Vagina (tissue), 2 donors: ENCODE results near the gene PLXNA1. TPM values are rescaled to one million over a fixed set of nuclear protein-coding genes. Genes with fewer than 3 reads are reported as not detected.

Experiments used
- DNase-seq, 2 donors: peaks; one replicate each; pipeline ENCODE4 v3.0.0-alpha.2; 2017; ENCODE audit errors: extremely low spot score in 2 of 2
- H3K27ac ChIP-seq: fragments of 200-600 bp; sonication (generic); one replicate; pipeline ENCODE4 v1.5.1; 2019
- H3K27me3 ChIP-seq: fragments of 200-600 bp; sonication (generic); one replicate; pipeline ENCODE4 v1.5.1; 2019
- H3K36me3 ChIP-seq, 2 donors: fragments of 200-600 bp; sonication (generic); one replicate each; pipeline ENCODE4 v1.5.1; 2017 to 2019
- H3K4me1 ChIP-seq: fragments of 200-600 bp; sonication (generic); one replicate; pipeline ENCODE4 v1.5.1; 2019
- H3K4me3 ChIP-seq, 2 donors: fragments of 200-600 bp; sonication (generic); 1 replicate in 1 of 2; 2 replicates in 1 of 2; pipeline ENCODE4 v1.5.1; 2016 to 2019
- H3K9me3 ChIP-seq: fragments of 200-600 bp; sonication (generic); one replicate; pipeline ENCODE4 v1.5.1; 2019
- POLR2A ChIP-seq, 2 donors: fragments of 450-650 bp; IDR thresholded peaks; one replicate each; pipeline ENCODE4 v1.6.1; 2017; ENCODE audit warnings: antibody characterized with exemption in 2 of 2, mild to moderate bottlenecking in 2 of 2, moderate library complexity in 2 of 2
- POLR2AphosphoS5 ChIP-seq, 2 donors: sonication (generic); formaldehyde crosslinking; IDR thresholded peaks; one replicate each; pipeline ENCODE4 v1.9.0; 2017; ENCODE audit warnings: antibody characterized with exemption in 2 of 2, mild to moderate bottlenecking in 2 of 2, low read depth in 1 of 2; ENCODE audit not compliant: insufficient read depth in 1 of 2
- intact Hi-C: fragments of 100-400 bp; cut with DNase I; formaldehyde crosslinking; loops from one replicate; pipeline ENCODE4 v1.15.1; 2023
- total RNA-seq: library from RNA; depleted of rRNA; stranded (reverse); fragments of >200 nt; gene quantifications from one replicate; pipeline ENCODE4 v1.2.3, GENCODE V29; 2016
- TF ChIP-seq, protein P1 (sequence below), 3 experiments: fragments of 450-650 bp in 2 of 3; fragments of 200-600 bp in 1 of 3; sonication (generic) in 1 of 3; IDR thresholded peaks; one replicate each; pipeline ENCODE4 v1.5.1; 2017 to 2019; ENCODE audit warnings: antibody characterized with exemption in 3 of 3, mild to moderate bottlenecking in 2 of 3, moderate library complexity in 2 of 3

PLXNA1 gene
- total RNA-seq, 1 donor from 2014 or later = 31.4 TPM

DNA sequence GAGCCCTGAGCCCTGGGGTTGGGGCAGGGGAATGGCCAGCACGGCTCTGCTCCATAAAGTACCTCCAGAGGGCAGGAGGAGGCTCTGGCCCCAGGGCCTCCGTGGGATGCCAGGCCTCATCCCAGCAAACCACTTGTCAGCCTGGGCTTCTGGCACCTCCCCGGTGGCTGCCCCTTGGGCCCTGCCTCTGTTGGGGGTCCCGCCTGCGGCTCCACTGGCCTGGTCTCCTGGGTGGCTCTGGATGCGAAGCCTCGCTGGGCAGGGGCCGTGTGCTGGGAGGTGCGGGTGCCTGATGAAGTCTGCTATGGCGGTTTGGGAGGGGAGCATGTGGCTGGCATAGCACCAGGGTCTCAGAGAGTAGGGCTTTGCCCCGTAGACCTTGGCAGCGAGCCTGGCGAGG, 37.6 kb downstream of the PLXNA1 start:
- Histone ChIP-seq H3K4me3 (no peak overlapping the region), H3K27me3 (no peaks in the 10 kb centered on the region), H3K9me3 (no peaks in the 10 kb centered on the region), H3K4me1 (peaks cover 7% of the 10 kb centered on the region), H3K27ac (no peak overlapping the region), H3K36me3 (peaks cover 0 to 75% of the 10 kb centered on the region in 2 donors)
- no peak for TF ChIP-seq POLR2A (IDR thresholded peaks at IDR 0.05)
- no peak for DNase-seq
- intact Hi-C loops = no loop called here

DNA sequence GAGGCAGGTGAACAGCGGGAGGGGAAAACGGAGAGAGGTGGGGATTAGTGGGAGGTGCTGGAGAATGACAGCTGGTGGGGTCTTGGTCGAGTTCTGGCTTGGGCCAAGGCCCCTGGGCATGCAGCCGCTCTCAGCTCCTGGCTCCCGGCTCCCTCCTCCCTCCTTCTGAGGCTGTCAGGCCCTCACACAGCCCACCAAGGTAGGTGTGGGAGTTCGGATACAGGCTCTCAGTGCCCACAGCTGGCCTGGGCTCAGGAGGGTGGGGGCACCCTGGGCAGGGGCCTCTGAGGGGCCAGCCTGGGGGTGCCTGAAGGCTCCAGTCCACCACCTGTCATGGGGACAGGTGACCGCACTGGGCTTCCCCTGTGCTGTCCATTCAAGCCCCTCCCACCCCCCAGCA, 39.9 kb downstream of the PLXNA1 start:
- intact Hi-C loops = no loop called here
- Histone ChIP-seq H3K9me3 (no peaks in the 10 kb centered on the region), H3K4me3 (no peak overlapping the region), H3K27ac (no peak overlapping the region), H3K4me1 (peaks cover 7% of the 10 kb centered on the region), H3K27me3 (no peaks in the 10 kb centered on the region), H3K36me3 (peaks cover 0 to 68% of the 10 kb centered on the region in 2 donors)
- DNase-seq = no peak
- TF ChIP-seq, protein P1, sequence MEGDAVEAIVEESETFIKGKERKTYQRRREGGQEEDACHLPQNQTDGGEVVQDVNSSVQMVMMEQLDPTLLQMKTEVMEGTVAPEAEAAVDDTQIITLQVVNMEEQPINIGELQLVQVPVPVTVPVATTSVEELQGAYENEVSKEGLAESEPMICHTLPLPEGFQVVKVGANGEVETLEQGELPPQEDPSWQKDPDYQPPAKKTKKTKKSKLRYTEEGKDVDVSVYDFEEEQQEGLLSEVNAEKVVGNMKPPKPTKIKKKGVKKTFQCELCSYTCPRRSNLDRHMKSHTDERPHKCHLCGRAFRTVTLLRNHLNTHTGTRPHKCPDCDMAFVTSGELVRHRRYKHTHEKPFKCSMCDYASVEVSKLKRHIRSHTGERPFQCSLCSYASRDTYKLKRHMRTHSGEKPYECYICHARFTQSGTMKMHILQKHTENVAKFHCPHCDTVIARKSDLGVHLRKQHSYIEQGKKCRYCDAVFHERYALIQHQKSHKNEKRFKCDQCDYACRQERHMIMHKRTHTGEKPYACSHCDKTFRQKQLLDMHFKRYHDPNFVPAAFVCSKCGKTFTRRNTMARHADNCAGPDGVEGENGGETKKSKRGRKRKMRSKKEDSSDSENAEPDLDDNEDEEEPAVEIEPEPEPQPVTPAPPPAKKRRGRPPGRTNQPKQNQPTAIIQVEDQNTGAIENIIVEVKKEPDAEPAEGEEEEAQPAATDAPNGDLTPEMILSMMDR (IDR thresholded peaks at IDR 0.05) = no peak
- TF ChIP-seq POLR2A (IDR thresholded peaks at IDR 0.05) (no peak), POLR2AphosphoS5 (IDR thresholded peaks at IDR 0.05; ENCODE audit: insufficient read depth in 1 of 2, low read depth in 1 of 2) (no peak)

DNA sequence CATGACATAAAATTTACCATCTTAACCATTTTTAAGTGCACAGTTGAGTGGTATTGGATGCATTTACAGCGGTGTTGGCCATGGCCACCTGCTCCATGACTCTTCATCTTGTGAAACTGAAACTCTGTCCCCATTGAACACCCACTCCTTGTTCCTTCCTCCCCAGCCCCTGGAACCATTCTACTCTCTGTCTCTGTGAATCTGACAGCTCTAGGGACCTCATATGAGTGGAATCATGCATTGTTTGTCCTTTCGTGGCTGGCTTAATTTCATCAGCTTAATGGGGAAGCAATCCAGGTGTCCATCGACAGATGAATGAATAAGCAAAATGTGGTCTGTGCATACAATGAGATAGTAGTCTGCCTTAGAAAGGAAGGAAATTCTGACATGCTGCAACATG, 42.5 kb downstream of the PLXNA1 start:
- TF ChIP-seq POLR2AphosphoS5 (IDR thresholded peaks at IDR 0.05; ENCODE audit: insufficient read depth in 1 of 2, low read depth in 1 of 2) (no peak), POLR2A (IDR thresholded peaks at IDR 0.05) (no peak)
- Histone ChIP-seq H3K36me3 (peaks cover 0 to 72% of the 10 kb centered on the region in 2 donors), H3K9me3 (no peaks in the 10 kb centered on the region), H3K27me3 (no peaks in the 10 kb centered on the region), H3K4me1 (no peaks in the 10 kb centered on the region), H3K4me3 (no peak overlapping the region), H3K27ac (no peak overlapping the region)
- intact Hi-C loops = no loop called here
- no peak for DNase-seq

DNA sequence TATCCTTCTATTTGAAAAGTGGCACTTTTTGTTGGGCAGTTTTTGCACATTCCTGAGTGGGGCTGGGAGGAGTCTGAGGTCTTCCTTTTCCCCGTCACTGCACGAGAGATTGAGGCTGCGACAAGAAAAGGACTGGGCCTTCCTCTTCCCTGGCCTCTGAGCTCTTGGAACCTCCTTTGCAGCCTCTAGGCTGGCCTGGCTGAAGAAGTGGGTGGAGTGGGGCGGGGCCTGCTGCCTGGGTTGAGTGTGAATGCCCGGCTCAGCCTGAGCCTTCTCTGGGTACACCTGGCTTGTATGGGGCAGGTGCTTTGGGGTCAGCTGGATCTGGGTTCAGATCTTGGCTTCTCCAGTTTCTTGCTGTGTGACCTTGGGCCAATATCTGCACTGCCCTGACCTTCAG, 43.1 kb downstream of the PLXNA1 start:
- H3K27ac ChIP-seq = no peak overlapping the region
- H3K4me1 ChIP-seq = no peaks in the 10 kb centered on the region
- no peaks in the 10 kb centered on the region for H3K27me3 ChIP-seq
- no peaks in the 10 kb centered on the region for H3K9me3 ChIP-seq
- intact Hi-C loops = no loop called here
- DNase-seq = no peak
- TF ChIP-seq POLR2AphosphoS5 (IDR thresholded peaks at IDR 0.05; ENCODE audit: insufficient read depth in 1 of 2, low read depth in 1 of 2) = no peak
- TF ChIP-seq, protein P1 (IDR thresholded peaks at IDR 0.05) = no peak
- TF ChIP-seq POLR2A (IDR thresholded peaks at IDR 0.05) = no peak
- H3K36me3 ChIP-seq = peaks cover 0 to 72% of the 10 kb centered on the region in 2 donors
- no peak overlapping the region for H3K4me3 ChIP-seq

DNA sequence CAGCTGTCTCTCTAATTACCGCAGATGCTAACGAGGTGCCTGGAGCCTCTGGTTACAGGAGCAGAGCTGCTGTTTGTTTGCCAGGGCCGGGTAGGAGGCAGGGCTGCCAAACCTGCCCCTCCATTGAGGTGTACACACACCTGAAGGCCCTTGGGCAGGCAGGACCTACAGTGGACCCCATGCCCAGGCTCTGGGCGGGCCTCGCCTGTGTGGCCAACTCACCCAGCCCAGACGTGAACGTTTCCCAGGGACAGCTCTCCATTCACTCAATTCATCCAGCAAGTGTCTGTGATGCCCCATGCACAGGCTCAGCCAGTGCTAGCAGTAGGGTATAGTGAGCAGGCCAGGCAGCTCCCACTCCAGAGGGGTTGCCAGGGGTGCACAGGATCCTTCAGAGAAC, 43.7 kb downstream of the PLXNA1 start:
- intact Hi-C loops = no loop called here
- no peak for TF ChIP-seq POLR2A (IDR thresholded peaks at IDR 0.05)
- TF ChIP-seq, protein P1 (IDR thresholded peaks at IDR 0.05) = no peak
- TF ChIP-seq POLR2AphosphoS5 (IDR thresholded peaks at IDR 0.05; ENCODE audit: insufficient read depth in 1 of 2, low read depth in 1 of 2) = no peak
- no peak for DNase-seq
- H3K4me1 ChIP-seq = no peaks in the 10 kb centered on the region
- H3K36me3 ChIP-seq = peaks cover 0 to 72% of the 10 kb centered on the region in 2 donors
- no peak overlapping the region for H3K27ac ChIP-seq
- no peaks in the 10 kb centered on the region for H3K9me3 ChIP-seq
- H3K27me3 ChIP-seq = no peaks in the 10 kb centered on the region
- H3K4me3 ChIP-seq = no peak overlapping the region

DNA sequence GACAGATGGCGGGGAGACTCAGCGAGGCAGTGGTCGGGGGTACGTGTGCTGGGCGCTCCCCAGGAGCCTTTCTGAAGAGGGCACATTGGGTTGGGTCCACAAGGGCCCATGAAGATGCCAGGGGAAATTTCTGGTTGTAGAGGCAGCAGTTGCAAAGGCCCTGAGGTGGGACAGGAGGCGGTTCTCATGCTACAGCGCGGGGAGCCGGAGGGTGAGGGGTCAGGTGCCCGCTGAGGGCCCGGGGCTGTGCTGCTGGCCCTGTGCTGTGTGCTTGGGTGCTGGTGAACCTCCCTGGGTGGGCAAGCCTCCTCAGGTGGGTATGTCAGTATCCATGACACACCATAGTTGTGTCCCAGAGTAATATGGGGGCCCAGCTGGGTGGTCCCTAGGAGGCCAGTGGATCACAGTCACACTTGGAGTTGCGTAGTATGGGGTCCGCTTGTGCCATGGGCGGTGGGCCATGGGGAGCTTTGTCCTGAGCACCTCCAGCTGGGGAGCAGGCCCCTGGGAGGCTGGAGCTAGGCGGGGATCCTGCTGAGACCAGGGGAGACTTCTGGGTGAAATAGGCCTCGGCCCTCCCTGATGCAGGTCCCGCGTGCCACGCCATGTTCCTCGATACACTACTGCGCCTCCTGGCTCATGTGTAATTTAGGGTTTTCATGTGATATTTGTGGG, 44.3 kb downstream of the PLXNA1 start:
- no peak for TF ChIP-seq POLR2AphosphoS5 (IDR thresholded peaks at IDR 0.05; ENCODE audit: insufficient read depth in 1 of 2, low read depth in 1 of 2)
- no peak for TF ChIP-seq POLR2A (IDR thresholded peaks at IDR 0.05)
- H3K36me3 ChIP-seq = peaks cover 0 to 72% of the 10 kb centered on the region in 2 donors
- no peaks in the 10 kb centered on the region for H3K27me3 ChIP-seq
- intact Hi-C loops = no loop called here
- no peaks in the 10 kb centered on the region for H3K9me3 ChIP-seq
- H3K27ac ChIP-seq = no peak overlapping the region
- H3K4me3 ChIP-seq = no peak overlapping the region
- no peak for DNase-seq
- H3K4me1 ChIP-seq = no peaks in the 10 kb centered on the region
